ENCODE measurements around the gene C6. TPM values are rescaled to one million over a fixed set of nuclear protein-coding genes. Genes with fewer than 3 reads are reported as not detected.

C6 gene
- total RNA-seq, 1 experiment from 2014 or later, result not detected

DNA sequence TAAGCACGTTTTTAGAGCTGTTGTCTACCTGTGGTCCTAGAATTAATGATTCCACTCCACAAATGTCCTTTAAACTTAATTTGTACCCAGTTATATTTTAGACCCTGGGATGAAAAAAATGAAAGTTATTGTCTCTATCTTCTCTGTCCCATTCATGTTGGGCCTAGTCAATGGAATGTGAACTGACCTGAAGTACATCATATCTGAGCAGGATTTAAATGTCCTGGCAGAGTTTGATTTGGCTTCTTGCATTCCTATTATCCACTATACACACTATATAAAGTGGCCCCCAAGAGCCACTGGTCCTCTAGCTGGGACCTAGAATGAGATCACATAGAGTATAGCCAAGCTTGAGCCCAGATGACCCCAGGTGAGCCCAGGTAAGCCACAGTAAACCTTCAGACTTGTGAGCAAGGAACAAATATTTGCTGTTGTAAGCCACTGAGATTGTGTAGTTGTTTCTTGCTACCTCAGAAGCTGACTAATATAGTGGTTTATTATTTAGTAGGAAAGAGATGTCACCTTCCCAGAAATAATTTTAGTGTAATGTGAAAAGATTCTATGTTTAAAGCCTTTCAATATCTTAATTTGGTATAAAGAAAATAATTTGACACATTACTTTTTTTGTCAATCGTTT lies 37.1 kb upstream of the C6 start:
- Histone ChIP-seq H4K8ac (replicated peaks; ENCODE audit: insufficient read length, low read depth, low read length) (no peak overlapping the region), H4K5ac (ENCODE audit: insufficient read length, low read depth, low read length) (no peak overlapping the region), H2AK5ac (ENCODE audit: insufficient read length, low read length) (no peak overlapping the region), H2BK5ac (ENCODE audit: insufficient read length, low read length) (no peak overlapping the region), H3K18ac (ENCODE audit: insufficient read length, low read depth, low read length) (no peak overlapping the region), H3T11ph (ENCODE audit: low read length) (no peak overlapping the region), H3K9me3 (ENCODE audit: control insufficient read depth, low read depth, low read length) (no peaks in the 10 kb centered on the region), H2AFZ (ENCODE audit: low read length) (no peak overlapping the region), H2BK12ac (ENCODE audit: insufficient read length, low read depth, low read length) (no peak overlapping the region), H4K91ac (ENCODE audit: insufficient read length, low read depth, low read length) (no peak overlapping the region), H3K14ac (ENCODE audit: insufficient read depth, low read length) (no peak overlapping the region), H3K4ac (ENCODE audit: low read depth, low read length) (no peak overlapping the region), H3K79me1 (ENCODE audit: insufficient read depth, low read depth, low read length, poor library complexity, severe bottlenecking) (no peaks in the 10 kb centered on the region), H4K20me1 (ENCODE audit: control insufficient read depth, insufficient read depth, insufficient read length) (no peaks in the 10 kb centered on the region), H3K4me2 (ENCODE audit: insufficient read depth, insufficient read length, low read length) (no peak overlapping the region), H3K9ac (ENCODE audit: extremely low read depth, insufficient read length, low read length) (no peak overlapping the region), H2BK15ac (ENCODE audit: low read depth, low read length) (no peak overlapping the region), H2BK20ac (ENCODE audit: low read depth, low read length, poor library complexity, severe bottlenecking) (no peak overlapping the region), H3K79me2 (ENCODE audit: insufficient read depth, low read length) (no peaks in the 10 kb centered on the region), H2BK120ac (ENCODE audit: low read depth, low read length, poor library complexity, severe bottlenecking) (no peak overlapping the region), H3K23me2 (ENCODE audit: insufficient read length, low read depth, low read length, poor library complexity, severe bottlenecking) (no peaks in the 10 kb centered on the region), H3K56ac (ENCODE audit: insufficient read length, low read depth, low read length) (no peak overlapping the region), H3K27ac (ENCODE audit: insufficient read length, low read depth, low read length) (no peak overlapping the region), H3K27me3 (ENCODE audit: insufficient read depth, low read length) (no peaks in the 10 kb centered on the region), H3K23ac (ENCODE audit: insufficient read length, low read depth, low read length) (no peak overlapping the region), H3K4me1 (ENCODE audit: insufficient read depth, low read length) (no peaks in the 10 kb centered on the region)
- Mint-ChIP-seq H3K4me1 (peaks cover 10 to 12% of the 10 kb centered on the region in 2 experiments), H3K36me3 (ENCODE audit: insufficient read depth in 1 of 3, low read depth in 3 of 3) (peaks cover 0 to 2% (median 0%) of the 10 kb centered on the region in 3 experiments; a peak in 1 of 7 replicates), H3K4me3 (no peak overlapping the region), H3K9me3 (peaks cover 0 to 3% of the 10 kb centered on the region in 2 experiments; a peak in 1 of 5 replicates), H3K27me3 (ENCODE audit: low read depth) (no peaks in the 10 kb centered on the region), H3K27ac (no peak overlapping the region)
- DNase-seq, result no peak
- TF ChIP-seq, protein P1, sequence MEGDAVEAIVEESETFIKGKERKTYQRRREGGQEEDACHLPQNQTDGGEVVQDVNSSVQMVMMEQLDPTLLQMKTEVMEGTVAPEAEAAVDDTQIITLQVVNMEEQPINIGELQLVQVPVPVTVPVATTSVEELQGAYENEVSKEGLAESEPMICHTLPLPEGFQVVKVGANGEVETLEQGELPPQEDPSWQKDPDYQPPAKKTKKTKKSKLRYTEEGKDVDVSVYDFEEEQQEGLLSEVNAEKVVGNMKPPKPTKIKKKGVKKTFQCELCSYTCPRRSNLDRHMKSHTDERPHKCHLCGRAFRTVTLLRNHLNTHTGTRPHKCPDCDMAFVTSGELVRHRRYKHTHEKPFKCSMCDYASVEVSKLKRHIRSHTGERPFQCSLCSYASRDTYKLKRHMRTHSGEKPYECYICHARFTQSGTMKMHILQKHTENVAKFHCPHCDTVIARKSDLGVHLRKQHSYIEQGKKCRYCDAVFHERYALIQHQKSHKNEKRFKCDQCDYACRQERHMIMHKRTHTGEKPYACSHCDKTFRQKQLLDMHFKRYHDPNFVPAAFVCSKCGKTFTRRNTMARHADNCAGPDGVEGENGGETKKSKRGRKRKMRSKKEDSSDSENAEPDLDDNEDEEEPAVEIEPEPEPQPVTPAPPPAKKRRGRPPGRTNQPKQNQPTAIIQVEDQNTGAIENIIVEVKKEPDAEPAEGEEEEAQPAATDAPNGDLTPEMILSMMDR (conservative IDR thresholded peaks at IDR 0.05), result no peak
- no CpG with 5 or more reads among the region's 2 CpGs for WGBS (ENCODE audit: extremely low coverage, insufficient read length, low lambda C conversion rate)
